ENCODE data around the gene GPR153. TPM values are rescaled to one million over a fixed set of nuclear protein-coding genes. Genes with fewer than 3 reads are reported as not detected.
A peak's percentile ranks its signal among the peaks of the same experiment; 100 is the strongest.

Gene GPR153
- total RNA-seq, 4 donors from 2014 or later: 5.6 to 16.1 (median 14.2) TPM

GRCh38 chr1:6237093-6237492 lies 23.8 kb downstream of the GPR153 start:
- no peak for DNase-seq (ENCODE audit: low spot score in 2 of 2)
- TF ChIP-seq EP300 (IDR thresholded peaks at IDR 0.05) (no peak), CTCF (IDR thresholded peaks at IDR 0.05) (no peak), POLR2A (IDR thresholded peaks at IDR 0.05) (no peak), POLR2AphosphoS5 (IDR thresholded peaks at IDR 0.05) (no peak)
- no peaks in the 10 kb centered on the region for H3K9me3 ChIP-seq
- H3K4me1 ChIP-seq: peaks cover 27% of the 10 kb centered on the region
- peaks cover 13% of the 10 kb centered on the region for H3K36me3 ChIP-seq
- WGBS: 88% methylated on average over 4 of the region's 4 CpGs
- no peak overlapping the region for H3K4me3 ChIP-seq
- peaks cover 30% of the 10 kb centered on the region for H3K27me3 ChIP-seq
- no peak overlapping the region for H3K27ac ChIP-seq

- Histone ChIP-seq H3K9me3 (no peaks in the 10 kb centered on the region), H3K36me3 (peaks cover 28% of the 10 kb centered on the region)
- 2% methylated on average over 9 of the region's 30 CpGs for WGBS
These were observed 25.6 kb downstream of the GPR153 start for GRCh38 chr1:6235296-6235677.

GRCh38 chr1:6234502-6235295 lies 26.2 kb downstream of the GPR153 start:
- no peak for TF ChIP-seq EP300 (IDR thresholded peaks at IDR 0.05)
- no peak for TF ChIP-seq POLR2A (IDR thresholded peaks at IDR 0.05)
- no peak for TF ChIP-seq POLR2AphosphoS5 (IDR thresholded peaks at IDR 0.05)
- TF ChIP-seq CTCF (IDR thresholded peaks at IDR 0.05): no peak
- H3K4me1 ChIP-seq: peaks cover 20% of the 10 kb centered on the region

More at GRCh38 chr1:6235296-6235677, 25.6 kb downstream of the GPR153 start:
- Histone ChIP-seq H3K4me1 (peaks cover 20% of the 10 kb centered on the region), H3K27me3 (peaks cover 14% of the 10 kb centered on the region), H3K27ac (peak overlapping the region; percentile 72), H3K4me3 (peak overlapping the region; percentile 60)
- TF ChIP-seq POLR2AphosphoS5 (IDR thresholded peaks at IDR 0.05) (no peak), CTCF (IDR thresholded peaks at IDR 0.05) (no peak), POLR2A (IDR thresholded peaks at IDR 0.05) (no peak), EP300 (IDR thresholded peaks at IDR 0.05) (no peak)
- DNase-seq (ENCODE audit: low spot score in 2 of 2): no peak

GRCh38 chr1:6233376-6233775 lies 27.5 kb downstream of the GPR153 start:
- no peak for TF ChIP-seq EP300 (IDR thresholded peaks at IDR 0.05)
- TF ChIP-seq POLR2AphosphoS5 (IDR thresholded peaks at IDR 0.05): no peak
- TF ChIP-seq CTCF (IDR thresholded peaks at IDR 0.05): no peak
- no peak for TF ChIP-seq POLR2A (IDR thresholded peaks at IDR 0.05)
- WGBS: 74% methylated on average over 1 of the region's 1 CpG
- no peaks in the 10 kb centered on the region for H3K9me3 ChIP-seq
- H3K4me3 ChIP-seq: no peak overlapping the region
- DNase-seq (ENCODE audit: low spot score in 2 of 2): no peak
- H3K4me1 ChIP-seq: peaks cover 20% of the 10 kb centered on the region
- no peak overlapping the region for H3K27ac ChIP-seq
- H3K27me3 ChIP-seq: no peaks in the 10 kb centered on the region
- H3K36me3 ChIP-seq: peaks cover 43% of the 10 kb centered on the region

More at GRCh38 chr1:6234502-6235295, 26.2 kb downstream of the GPR153 start:
- Histone ChIP-seq H3K4me3 (peak overlapping the region; percentile 60), H3K36me3 (peaks cover 32% of the 10 kb centered on the region), H3K27ac (no peak overlapping the region), H3K27me3 (peaks cover 8% of the 10 kb centered on the region), H3K9me3 (no peaks in the 10 kb centered on the region)
- 48% methylated on average over 20 of the region's 20 CpGs for WGBS
- DNase-seq (ENCODE audit: low spot score in 2 of 2): no peak

GRCh38 chr1:6225651-6226050 lies 35.2 kb downstream of the GPR153 start:
- Histone ChIP-seq H3K27me3 (no peaks in the 10 kb centered on the region), H3K9me3 (no peaks in the 10 kb centered on the region), H3K36me3 (peaks cover 66% of the 10 kb centered on the region), H3K4me3 (no peak overlapping the region), H3K4me1 (peaks cover 10% of the 10 kb centered on the region), H3K27ac (no peak overlapping the region)
- WGBS: 89% methylated on average over 8 of the region's 8 CpGs
- DNase-seq (ENCODE audit: low spot score in 2 of 2): no peak
- TF ChIP-seq EP300 (IDR thresholded peaks at IDR 0.05): no peak
- TF ChIP-seq CTCF (IDR thresholded peaks at IDR 0.05): no peak
- no peak for TF ChIP-seq POLR2AphosphoS5 (IDR thresholded peaks at IDR 0.05)
- no peak for TF ChIP-seq POLR2A (IDR thresholded peaks at IDR 0.05)

All from suprapubic skin (tissue), 4 donors.